Gastroesophageal sphincter (tissue), 4 donors: ENCODE data around the gene NSG2. TPM values are rescaled to one million over a fixed set of nuclear protein-coding genes. Genes with fewer than 3 reads are reported as not detected.

Experiments
- ATAC-seq: fragments of 150-250 bp; one replicate; pipeline ENCODE4 v1.9.1; 2016; ENCODE audit warnings: mild to moderate bottlenecking, moderate library complexity
- H3K27ac ChIP-seq, 4 donors: fragments of 200-600 bp; sonication (generic) in 3 of 4; 1 replicate in 3 of 4; 2 replicates in 1 of 4; pipeline ENCODE4 v1.5.1; 2016 to 2019
- H3K27me3 ChIP-seq: fragments of 200-600 bp; sonication (generic); one replicate; pipeline ENCODE4 v1.5.1; 2019
- H3K36me3 ChIP-seq, 2 donors: fragments of 200-600 bp; sonication (generic); one replicate each; pipeline ENCODE4 v1.5.1; 2019; ENCODE audit warnings: control low read depth in 1 of 2
- H3K4me1 ChIP-seq, 3 donors: fragments of 200-600 bp; sonication (generic); 1 replicate in 2 of 3; 2 replicates in 1 of 3; pipeline ENCODE4 v1.5.1; 2016 to 2019; ENCODE audit warnings: control low read depth in 2 of 3
- H3K4me3 ChIP-seq, 2 donors: fragments of 200-600 bp; sonication (generic); one replicate each; pipeline ENCODE4 v1.5.1; 2019; ENCODE audit warnings: mild to moderate bottlenecking in 1 of 2, moderate library complexity in 1 of 2
- H3K9me3 ChIP-seq, 3 donors: fragments of 200-600 bp; sonication (generic); one replicate each; pipeline ENCODE4 v1.5.1; 2017 to 2019; ENCODE audit warnings: control low read depth in 2 of 3
- CTCF ChIP-seq, 4 experiments: fragments of 200-600 bp in 2 of 4; fragments of 450-650 bp in 2 of 4; sonication (generic) in 1 of 4; IDR thresholded peaks; one replicate each; pipeline ENCODE4 v1.5.1; 2017 to 2019; ENCODE audit warnings: antibody characterized with exemption in 4 of 4, mild to moderate bottlenecking in 2 of 4, moderate library complexity in 2 of 4
- EP300 ChIP-seq: sonication (generic); formaldehyde crosslinking; IDR thresholded peaks from one replicate; pipeline ENCODE4 v1.6.1; 2017; ENCODE audit warnings: antibody characterized with exemption, mild to moderate bottlenecking
- POLR2A ChIP-seq, 2 donors: fragments of 450-650 bp; IDR thresholded peaks; one replicate each; pipeline ENCODE4 v1.6.1; 2017; ENCODE audit warnings: antibody characterized with exemption in 2 of 2, mild to moderate bottlenecking in 2 of 2, moderate library complexity in 1 of 2
- POLR2AphosphoS5 ChIP-seq: sonication (generic); formaldehyde crosslinking; IDR thresholded peaks from one replicate; pipeline ENCODE4 v1.6.1; 2017; ENCODE audit warnings: antibody characterized with exemption
- WGBS, 2 donors: methylation state at CpG; one replicate each; pipeline ENCODE4 v1.1.5; 2018; ENCODE audit warnings: low coverage in 1 of 2; 5-methylcytosine and 5-hydroxymethylcytosine counted together
- total RNA-seq, 4 donors: library from RNA; depleted of rRNA; stranded (reverse); fragments of >200 nt; gene quantifications; one replicate each; pipeline ENCODE4 v1.1.0, GENCODE V29; 2016

NSG2 gene
- total RNA-seq, 4 donors from 2014 or later, result 1.9 to 4.6 (median 2.7) TPM; not detected in 1

GRCh38 chr5:174134545-174134944 is 89.0 kb downstream of the NSG2 start:
- H3K4me1 ChIP-seq, result no peaks in the 10 kb centered on the region
- H3K27me3 ChIP-seq, result no peaks in the 10 kb centered on the region
- H3K9me3 ChIP-seq, result peaks cover 0 to 8% (median 0%) of the 10 kb centered on the region in 3 donors
- no peak overlapping the region for H3K4me3 ChIP-seq
- no peak for ATAC-seq
- TF ChIP-seq EP300 (no peak), POLR2AphosphoS5 (no peak), POLR2A (IDR thresholded peaks at IDR 0.05) (no peak), CTCF (IDR thresholded peaks at IDR 0.05) (no peak)
- no peaks in the 10 kb centered on the region for H3K36me3 ChIP-seq
- no peak overlapping the region for H3K27ac ChIP-seq
- 60 to 79% methylated on average over 1 of the region's 1 CpG for WGBS, 2 donors

- Histone ChIP-seq H3K36me3 (no peaks in the 10 kb centered on the region), H3K9me3 (no peaks in the 10 kb centered on the region), H3K27me3 (no peaks in the 10 kb centered on the region), H3K4me3 (no peak overlapping the region), H3K27ac (no peak overlapping the region), H3K4me1 (no peaks in the 10 kb centered on the region)
- TF ChIP-seq POLR2A (IDR thresholded peaks at IDR 0.05), result no peak
- no peak for TF ChIP-seq EP300
- no peak for TF ChIP-seq CTCF (IDR thresholded peaks at IDR 0.05)
- no peak for TF ChIP-seq POLR2AphosphoS5
- ATAC-seq, result no peak
- WGBS, 2 donors, result 23 to 40% methylated on average over 2 to 3 of the region's 3 CpGs
Observed at GRCh38 chr5:174139623-174140022, 94.1 kb downstream of the NSG2 start.

- H3K4me3 ChIP-seq, result no peak overlapping the region
- no peak overlapping the region for H3K27ac ChIP-seq
- WGBS, 2 donors, result 49 to 60% methylated on average over 5 of the region's 5 CpGs
- no peaks in the 10 kb centered on the region for H3K36me3 ChIP-seq
- ATAC-seq, result no peak
- H3K9me3 ChIP-seq, result no peaks in the 10 kb centered on the region
- no peaks in the 10 kb centered on the region for H3K4me1 ChIP-seq
- H3K27me3 ChIP-seq, result no peaks in the 10 kb centered on the region
- no peak for TF ChIP-seq POLR2AphosphoS5
- no peak for TF ChIP-seq CTCF (IDR thresholded peaks at IDR 0.05)
- TF ChIP-seq POLR2A (IDR thresholded peaks at IDR 0.05), result no peak
- TF ChIP-seq EP300, result no peak
Observed at GRCh38 chr5:174140452-174141020, 95.0 kb downstream of the NSG2 start.

GRCh38 chr5:174141398-174141797 is 95.9 kb downstream of the NSG2 start:
- ATAC-seq, result no peak
- H3K27me3 ChIP-seq, result peaks cover 2% of the 10 kb centered on the region
- 67 to 77% methylated on average over 5 to 6 of the region's 6 CpGs for WGBS, 2 donors
- no peaks in the 10 kb centered on the region for H3K9me3 ChIP-seq
- no peak for TF ChIP-seq POLR2A (IDR thresholded peaks at IDR 0.05)
- no peak for TF ChIP-seq EP300
- no peak for TF ChIP-seq CTCF (IDR thresholded peaks at IDR 0.05)
- no peak for TF ChIP-seq POLR2AphosphoS5
- H3K4me3 ChIP-seq, result no peak overlapping the region
- no peaks in the 10 kb centered on the region for H3K36me3 ChIP-seq
- no peak overlapping the region for H3K27ac ChIP-seq
- H3K4me1 ChIP-seq, result no peaks in the 10 kb centered on the region

GRCh38 chr5:174145091-174145490 is 99.6 kb downstream of the NSG2 start:
- peaks cover 19% of the 10 kb centered on the region for H3K27me3 ChIP-seq
- H3K27ac ChIP-seq, result no peak overlapping the region
- TF ChIP-seq POLR2A (IDR thresholded peaks at IDR 0.05), result no peak
- TF ChIP-seq CTCF (IDR thresholded peaks at IDR 0.05), result no peak
- TF ChIP-seq POLR2AphosphoS5, result no peak
- no peak for TF ChIP-seq EP300
- no peaks in the 10 kb centered on the region for H3K36me3 ChIP-seq
- ATAC-seq, result no peak
- no peaks in the 10 kb centered on the region for H3K4me1 ChIP-seq
- H3K9me3 ChIP-seq, result no peaks in the 10 kb centered on the region
- no peak overlapping the region for H3K4me3 ChIP-seq
- WGBS, 2 donors, result 50 to 60% methylated on average over 1 to 2 of the region's 2 CpGs
